DOHH2 (cell line): Measurements from ENCODE around the gene NOX5.

ENCODE experiments used
- H3F3A ChIP-seq: fragments of 200-600 bp; sonication (generic), shearing (Covaris generic); 2 replicates; pipeline ENCODE4 v1.6.0; 2016; ENCODE audit warnings: antibody characterized with exemption, mild to moderate bottlenecking; ENCODE audit not compliant: control insufficient read depth, insufficient read depth
- H3K27ac ChIP-seq: fragments of 200-600 bp; sonication (generic); 2 replicates; pipeline ENCODE4 v1.5.1; 2014; ENCODE audit warnings: low read depth, mild to moderate bottlenecking, low read length, moderate library complexity
- H3K27me3 ChIP-seq: fragments of 200-600 bp; sonication (generic); 2 replicates; pipeline ENCODE4 v1.6.1; 2014; ENCODE audit warnings: mild to moderate bottlenecking, low read length, mixed read lengths; ENCODE audit not compliant: control insufficient read depth
- H3K36me3 ChIP-seq: fragments of 200-600 bp; sonication (generic); 2 replicates; pipeline ENCODE4 v1.6.1; 2014; ENCODE audit warnings: mild to moderate bottlenecking, low read length, moderate library complexity, mixed read lengths; ENCODE audit not compliant: control insufficient read depth
- H3K4me1 ChIP-seq: fragments of 200-600 bp; sonication (generic); 2 replicates; pipeline ENCODE4 v1.6.1; 2014; ENCODE audit warnings: mild to moderate bottlenecking, low read length, mixed read lengths; ENCODE audit not compliant: control insufficient read depth
- H3K4me2 ChIP-seq: fragments of 200-600 bp; sonication (generic); 2 replicates; pipeline ENCODE4 v1.6.0; 2014; ENCODE audit warnings: mild to moderate bottlenecking, low read length, moderate library complexity
- H3K4me3 ChIP-seq: fragments of 200-600 bp; sonication (generic); 2 replicates; pipeline ENCODE4 v1.5.1; 2014; ENCODE audit warnings: mild to moderate bottlenecking, low read length, mixed read lengths
- H3K79me2 ChIP-seq: fragments of 200-600 bp; sonication (generic); 2 replicates; pipeline ENCODE4 v1.6.1; 2014; ENCODE audit warnings: mild to moderate bottlenecking, low read length, mixed read lengths; ENCODE audit not compliant: control insufficient read depth
- H3K9me2 ChIP-seq: fragments of 200-600 bp; sonication (generic); replicated peaks from 2 replicates; pipeline ENCODE4 v1.6.1; 2014; ENCODE audit warnings: mild to moderate bottlenecking, low read length, mixed read lengths; ENCODE audit not compliant: control insufficient read depth
- H3K9me3 ChIP-seq: fragments of 200-600 bp; sonication (generic); 2 replicates; pipeline ENCODE4 v1.6.1; 2014; ENCODE audit warnings: antibody characterized with exemption, low read length, mixed read lengths; ENCODE audit not compliant: control insufficient read depth, insufficient read depth
- H4K20me1 ChIP-seq: fragments of 200-600 bp; sonication (generic); 2 replicates; pipeline ENCODE4 v1.6.0; 2014; ENCODE audit warnings: low read depth, mild to moderate bottlenecking, antibody characterized with exemption, low read length, moderate library complexity; ENCODE audit not compliant: control insufficient read depth, insufficient read depth
- EZH2phosphoT487 ChIP-seq: fragments of 200-600 bp; sonication (generic); IDR thresholded peaks from 2 replicates; pipeline ENCODE4 v1.6.1; 2017; ENCODE audit warnings: borderline replicate concordance, mild to moderate bottlenecking, antibody characterized with exemption, low read length, moderate library complexity, mixed read lengths
- TF ChIP-seq, protein P1 (sequence below): fragments of 200-600 bp; sonication (generic); IDR thresholded peaks from one replicate; pipeline ENCODE4 v1.5.1; 2014; ENCODE audit warnings: antibody characterized with exemption, mild to moderate bottlenecking, low read depth, low read length; ENCODE audit not compliant: poor library complexity, severe bottlenecking

Gene NOX5

DNA sequence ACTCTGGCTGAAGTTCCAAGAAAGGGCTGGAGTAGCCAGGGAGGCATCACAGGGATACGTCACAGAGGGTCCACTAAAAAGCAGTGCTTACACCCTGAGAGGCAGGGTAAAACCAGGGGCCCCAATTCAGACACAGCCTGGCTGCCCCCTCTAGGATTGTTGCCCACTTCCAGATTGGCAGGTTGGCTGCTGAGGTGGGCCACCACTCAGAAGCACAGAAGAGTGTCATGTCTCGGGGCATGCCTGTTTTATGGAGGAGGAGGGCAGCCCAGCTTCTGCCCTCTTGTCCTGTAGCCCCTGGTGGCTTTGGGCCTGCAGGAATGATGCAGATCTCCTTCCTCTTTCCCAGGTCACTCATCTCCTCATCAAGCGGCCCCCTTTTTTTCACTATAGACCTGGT, 24.0 kb downstream of the NOX5 start:
- H3K79me2 ChIP-seq, result no peaks in the 10 kb centered on the region
- H3K27me3 ChIP-seq, result no peaks in the 10 kb centered on the region
- no peak overlapping the region for H3K4me3 ChIP-seq
- H3K4me2 ChIP-seq, result no peak overlapping the region
- H3F3A ChIP-seq, result no peaks in the 10 kb centered on the region
- TF ChIP-seq, protein P1, sequence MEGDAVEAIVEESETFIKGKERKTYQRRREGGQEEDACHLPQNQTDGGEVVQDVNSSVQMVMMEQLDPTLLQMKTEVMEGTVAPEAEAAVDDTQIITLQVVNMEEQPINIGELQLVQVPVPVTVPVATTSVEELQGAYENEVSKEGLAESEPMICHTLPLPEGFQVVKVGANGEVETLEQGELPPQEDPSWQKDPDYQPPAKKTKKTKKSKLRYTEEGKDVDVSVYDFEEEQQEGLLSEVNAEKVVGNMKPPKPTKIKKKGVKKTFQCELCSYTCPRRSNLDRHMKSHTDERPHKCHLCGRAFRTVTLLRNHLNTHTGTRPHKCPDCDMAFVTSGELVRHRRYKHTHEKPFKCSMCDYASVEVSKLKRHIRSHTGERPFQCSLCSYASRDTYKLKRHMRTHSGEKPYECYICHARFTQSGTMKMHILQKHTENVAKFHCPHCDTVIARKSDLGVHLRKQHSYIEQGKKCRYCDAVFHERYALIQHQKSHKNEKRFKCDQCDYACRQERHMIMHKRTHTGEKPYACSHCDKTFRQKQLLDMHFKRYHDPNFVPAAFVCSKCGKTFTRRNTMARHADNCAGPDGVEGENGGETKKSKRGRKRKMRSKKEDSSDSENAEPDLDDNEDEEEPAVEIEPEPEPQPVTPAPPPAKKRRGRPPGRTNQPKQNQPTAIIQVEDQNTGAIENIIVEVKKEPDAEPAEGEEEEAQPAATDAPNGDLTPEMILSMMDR, result no peak
- TF ChIP-seq EZH2phosphoT487, result no peak
- no peaks in the 10 kb centered on the region for H4K20me1 ChIP-seq
- no peaks in the 10 kb centered on the region for H3K9me2 ChIP-seq
- no peaks in the 10 kb centered on the region for H3K9me3 ChIP-seq
- H3K27ac ChIP-seq, result no peak overlapping the region
- H3K4me1 ChIP-seq, result no peaks in the 10 kb centered on the region
- H3K36me3 ChIP-seq, result no peaks in the 10 kb centered on the region

DNA sequence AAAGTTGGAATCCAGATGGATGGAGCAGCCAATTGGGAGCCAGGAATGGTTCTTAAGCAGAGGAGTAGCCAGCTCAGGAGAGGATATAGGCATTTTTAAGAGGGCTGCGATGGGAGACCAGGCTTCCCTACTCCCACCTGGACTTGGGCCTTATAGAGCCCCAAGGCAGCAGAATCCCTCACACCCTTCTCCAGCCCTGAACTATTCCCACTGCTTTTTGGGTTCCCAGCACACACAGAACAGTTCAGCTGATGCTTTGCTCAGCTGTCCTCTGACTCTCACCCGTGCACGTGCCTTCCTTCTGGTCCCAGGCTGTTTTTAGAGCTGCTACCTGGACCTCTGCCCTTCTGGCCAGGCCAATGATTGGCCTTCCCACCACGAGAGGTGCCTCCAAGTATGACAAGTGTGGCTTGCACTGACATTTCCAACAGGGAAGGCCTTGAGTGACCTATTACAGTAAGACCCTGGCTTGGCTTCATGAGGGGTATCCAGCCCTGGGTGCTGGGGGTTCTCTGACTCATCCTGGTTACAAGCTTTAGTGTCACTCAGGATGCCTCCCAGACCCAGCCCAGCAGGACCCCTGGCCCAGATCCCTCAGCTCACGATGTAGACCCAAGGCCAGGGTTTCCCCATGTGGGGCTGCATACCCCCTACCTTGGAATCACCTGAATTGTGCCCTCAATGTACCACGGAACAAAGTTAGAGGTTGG, 25.2 kb downstream of the NOX5 start:
- Histone ChIP-seq H3K4me3 (no peak overlapping the region), H3K36me3 (no peaks in the 10 kb centered on the region), H3F3A (no peaks in the 10 kb centered on the region), H3K27me3 (no peaks in the 10 kb centered on the region), H3K4me1 (no peaks in the 10 kb centered on the region), H3K9me3 (no peaks in the 10 kb centered on the region), H4K20me1 (no peaks in the 10 kb centered on the region), H3K79me2 (no peaks in the 10 kb centered on the region), H3K27ac (no peak overlapping the region), H3K9me2 (no peaks in the 10 kb centered on the region), H3K4me2 (no peak overlapping the region)
- TF ChIP-seq, protein P1, result no peak
- no peak for TF ChIP-seq EZH2phosphoT487

DNA sequence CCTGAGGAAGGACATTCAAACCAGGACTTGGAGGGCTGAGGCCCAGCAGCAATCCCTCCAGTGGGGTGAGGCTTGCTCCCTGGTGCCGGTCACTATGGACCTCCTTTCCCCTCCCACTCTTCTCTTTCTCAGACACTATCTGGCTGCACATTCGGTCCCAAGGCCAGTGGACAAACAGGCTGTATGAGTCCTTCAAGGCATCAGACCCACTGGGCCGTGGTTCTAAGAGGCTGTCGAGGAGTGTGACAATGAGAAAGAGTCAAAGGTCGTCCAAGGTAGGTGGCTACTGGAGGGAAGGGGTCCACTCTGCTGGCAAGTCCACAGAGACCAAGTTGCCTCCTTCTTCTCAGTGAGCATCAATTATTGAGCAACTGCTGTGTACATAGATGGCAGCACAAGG, 28.0 kb downstream of the NOX5 start:
- Histone ChIP-seq H3F3A (no peaks in the 10 kb centered on the region), H3K79me2 (no peaks in the 10 kb centered on the region), H3K27ac (no peak overlapping the region), H4K20me1 (no peaks in the 10 kb centered on the region), H3K27me3 (no peaks in the 10 kb centered on the region), H3K36me3 (no peaks in the 10 kb centered on the region), H3K9me3 (no peaks in the 10 kb centered on the region), H3K4me3 (no peak overlapping the region), H3K4me1 (no peaks in the 10 kb centered on the region), H3K4me2 (no peak overlapping the region), H3K9me2 (no peaks in the 10 kb centered on the region)
- TF ChIP-seq, protein P1, result no peak
- no peak for TF ChIP-seq EZH2phosphoT487
